OCI-M2 (cell line): ENCODE data around the gene FAR1.

ENCODE experiments used
- DNase-seq: peaks from one replicate; lab custom pipeline; 2025; ENCODE audit not compliant: unreplicated experiment; lab: John Stamatoyannopoulos, UW

Gene FAR1

DNA sequence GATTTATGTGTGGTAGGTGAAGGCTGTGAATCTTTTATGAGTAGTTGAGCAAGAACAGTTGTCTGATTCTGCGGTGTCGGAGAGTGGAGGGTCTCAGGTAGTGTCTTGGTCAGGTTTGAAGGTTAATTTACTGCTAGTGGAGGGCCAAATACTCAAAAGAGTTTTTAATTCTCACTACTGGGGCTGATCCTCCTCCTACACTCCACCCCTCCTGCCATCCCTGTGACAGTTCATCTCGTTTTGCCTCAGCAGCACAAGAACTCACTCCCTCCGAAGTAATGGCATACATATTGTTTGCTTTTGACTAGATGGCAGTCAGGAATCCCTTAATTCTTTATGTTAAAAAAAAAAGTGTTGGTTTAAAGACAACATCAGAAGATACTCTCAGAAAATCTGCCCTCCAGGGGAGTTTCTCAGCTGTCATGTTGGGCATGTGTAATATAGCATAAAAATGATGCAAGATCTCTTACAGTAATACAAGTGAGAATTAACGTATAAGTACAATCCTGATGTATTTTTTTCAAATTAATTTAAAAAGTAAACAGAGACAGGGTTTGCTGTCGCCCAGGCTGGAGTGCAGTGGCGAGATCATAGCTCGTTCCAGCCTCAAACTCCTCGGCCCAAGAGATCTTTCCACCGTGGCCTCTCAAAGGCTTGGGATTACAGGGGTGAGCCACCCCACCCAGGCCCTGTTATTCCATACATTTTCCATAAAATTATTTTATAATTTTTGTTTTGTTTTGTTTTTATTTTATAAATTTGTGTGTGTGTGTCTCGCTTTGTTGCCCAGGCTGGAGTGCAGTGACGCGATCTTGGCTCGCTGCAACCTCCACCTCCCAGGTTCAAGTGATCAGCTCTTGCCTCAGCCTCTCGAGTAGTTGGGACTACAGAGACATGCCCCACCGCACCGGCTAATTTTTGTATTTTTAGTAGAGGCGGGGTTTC is 1.3 kb downstream of the FAR1 start:
- no peak for DNase-seq

DNA sequence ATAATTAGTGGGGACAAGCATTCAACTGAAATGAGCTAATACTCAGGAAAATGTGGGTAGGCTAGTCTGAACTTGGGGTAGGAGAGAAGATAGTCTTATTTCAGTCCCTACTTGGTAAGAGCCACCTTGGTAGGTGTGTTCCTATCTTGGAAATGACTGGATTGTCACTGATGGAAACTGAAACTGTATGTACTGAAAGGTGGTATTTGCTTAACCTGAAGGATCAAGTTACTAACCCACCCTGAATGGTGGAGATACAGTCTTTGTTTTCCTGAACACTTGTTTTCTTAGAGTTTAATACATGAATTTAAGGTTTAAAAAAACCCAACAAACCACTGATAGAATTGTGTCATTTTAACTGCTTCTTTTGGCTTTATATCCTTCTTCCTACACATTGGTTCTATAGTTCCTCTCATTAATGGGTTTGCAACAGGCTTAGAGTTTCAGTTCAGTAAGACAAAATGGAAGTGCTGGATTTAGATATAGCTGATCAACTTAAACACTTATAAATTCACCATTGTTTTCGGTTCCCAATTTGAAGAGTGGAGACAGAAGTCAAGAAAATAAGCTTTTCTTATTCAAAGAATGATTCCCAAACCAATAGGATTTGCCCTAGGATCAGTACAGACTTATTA is 4.2 kb downstream of the FAR1 start:
- no peak for DNase-seq

DNA sequence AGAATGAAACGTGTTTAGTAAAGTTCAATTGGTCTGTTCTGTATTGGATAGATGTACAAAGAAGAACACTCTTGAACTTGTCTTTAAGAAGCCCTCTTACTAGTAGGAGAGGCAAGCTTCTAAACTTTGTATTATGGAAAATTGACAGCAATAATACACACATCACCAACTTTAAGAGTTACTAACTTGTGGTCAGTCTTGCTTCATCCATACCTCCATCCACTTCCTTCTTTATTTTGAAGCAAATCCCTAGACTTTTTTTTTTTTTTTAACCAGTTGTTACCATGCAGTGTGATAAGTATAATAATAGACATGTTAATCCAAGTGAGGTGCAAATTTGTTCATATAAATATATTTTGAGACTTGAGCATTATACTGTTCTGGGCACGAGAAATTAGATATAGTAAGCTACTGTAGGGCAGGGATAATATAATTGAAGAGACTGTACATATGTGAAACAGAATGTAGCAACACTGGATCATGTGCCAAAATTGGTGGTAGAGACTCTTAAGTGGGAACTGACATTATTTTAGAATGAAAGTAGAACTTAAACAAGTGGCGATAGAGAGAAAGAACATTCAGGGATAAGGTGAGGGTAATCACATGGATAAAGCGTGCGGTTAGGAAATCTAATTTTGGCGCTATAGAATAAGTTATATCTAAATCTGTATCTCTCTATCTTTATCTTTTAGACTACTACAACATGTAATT is 6.5 kb downstream of the FAR1 start:
- DNase-seq = no peak

DNA sequence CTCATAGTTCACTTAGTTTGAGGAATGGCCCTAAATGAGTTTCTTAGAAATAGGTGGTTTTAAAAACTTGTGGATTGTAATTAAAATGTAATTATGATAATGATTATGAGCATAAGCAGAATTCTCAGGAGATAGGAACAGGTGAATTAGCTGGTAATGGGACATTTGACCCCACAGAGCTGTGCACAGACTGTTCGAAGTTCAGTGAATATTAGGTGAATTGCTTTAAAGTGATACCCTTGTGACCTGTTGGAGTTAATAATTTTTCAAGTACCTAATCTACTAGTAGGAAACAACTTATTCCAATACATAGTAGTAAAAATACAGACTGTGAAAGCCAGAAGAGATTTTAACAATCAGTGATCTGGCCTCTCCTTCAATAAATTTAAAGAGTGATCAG is 8.1 kb downstream of the FAR1 start:
- DNase-seq = no peak

DNA sequence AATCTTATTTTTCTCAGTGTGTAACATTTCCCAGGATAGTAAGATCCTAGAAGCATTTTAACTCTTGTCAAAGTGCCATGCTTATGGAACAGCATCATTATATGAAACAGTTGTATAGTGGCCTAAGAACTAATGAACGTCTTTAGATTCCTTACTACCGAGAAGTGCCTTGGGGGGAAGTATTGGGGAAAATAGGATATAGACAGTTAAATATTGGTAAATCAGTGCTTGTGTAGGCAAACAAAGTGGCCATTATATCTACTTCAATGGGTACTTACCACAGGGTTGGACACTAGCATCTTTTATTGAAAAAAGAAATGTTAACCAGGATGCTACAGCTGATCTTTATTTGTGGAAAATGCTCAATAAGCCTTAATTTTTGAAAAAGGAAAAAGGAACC is 11.3 kb downstream of the FAR1 start:
- DNase-seq = no peak

DNA sequence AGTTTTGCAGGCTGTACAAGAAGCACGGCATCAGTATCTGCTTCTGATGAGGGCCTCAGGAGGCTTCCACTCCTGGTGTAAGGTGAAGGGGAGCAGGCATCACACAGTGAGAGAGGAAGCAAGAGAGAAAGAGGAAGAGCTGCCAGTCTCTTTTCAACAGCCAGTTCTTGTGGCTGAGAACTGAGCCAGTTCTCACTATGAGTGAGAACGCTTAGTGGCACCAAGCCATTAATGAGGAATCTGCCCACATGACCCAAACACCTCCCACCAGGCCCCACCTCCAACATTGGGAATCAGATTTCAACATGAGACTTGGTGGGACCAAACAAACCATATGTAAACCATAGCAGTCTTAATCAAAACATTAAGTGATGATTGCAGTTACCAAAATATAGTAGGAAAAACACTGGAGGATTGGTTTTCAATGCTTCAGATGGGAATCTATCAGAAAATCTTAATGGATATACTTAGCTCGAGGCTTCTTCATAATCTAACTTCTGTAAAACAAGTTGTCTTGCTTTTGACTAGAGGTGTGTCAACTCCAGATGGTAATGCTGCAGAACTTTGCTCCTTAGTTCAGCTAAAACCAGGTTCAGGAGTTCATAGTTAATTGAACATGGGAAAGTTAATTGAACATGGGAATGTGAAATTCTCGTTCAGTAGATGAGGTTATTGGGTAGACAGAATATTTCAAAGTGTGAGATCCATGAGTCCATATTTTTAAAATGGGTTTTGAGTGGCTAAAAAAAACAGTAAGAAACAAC is 12.2 kb downstream of the FAR1 start:
- DNase-seq = no peak

DNA sequence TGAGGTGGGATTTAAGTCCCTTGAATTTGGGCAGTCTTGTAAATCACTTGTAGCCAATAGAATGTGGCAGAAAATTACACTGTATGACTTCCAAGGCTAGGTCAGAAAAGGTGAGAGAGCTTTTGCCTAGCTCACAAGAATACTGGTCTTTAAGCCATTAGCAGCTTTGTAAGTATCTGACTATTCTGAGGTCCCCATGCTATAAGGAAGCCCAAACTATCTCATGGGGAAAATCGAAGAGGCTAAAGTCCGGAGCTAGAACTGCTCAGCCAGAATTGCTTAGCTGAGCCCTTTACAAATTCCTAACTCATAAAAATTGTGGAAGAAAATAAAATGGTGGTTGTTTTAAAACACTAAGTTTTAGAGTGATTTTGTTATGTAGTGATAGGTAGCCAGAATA is 13.0 kb downstream of the FAR1 start:
- DNase-seq = no peak

DNA sequence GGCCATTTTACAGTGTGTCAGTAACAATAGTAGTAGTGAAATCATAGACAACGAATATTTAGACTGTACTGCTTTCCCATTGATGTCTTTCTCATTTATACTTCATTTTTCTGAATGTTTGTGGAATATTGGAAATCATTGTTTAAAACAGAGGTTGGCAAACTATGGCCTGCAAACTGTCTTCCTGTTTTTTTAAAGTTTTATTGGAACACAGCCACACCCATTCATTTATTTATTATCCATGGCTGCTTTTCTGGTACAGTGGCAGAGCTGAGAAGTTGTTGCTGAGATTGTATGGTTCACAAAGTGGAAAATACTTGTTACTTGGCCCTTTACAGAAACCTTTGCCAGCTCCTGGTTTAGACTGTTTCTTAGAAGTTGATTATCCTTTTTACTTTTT is 13.7 kb downstream of the FAR1 start:
- DNase-seq = no peak

DNA sequence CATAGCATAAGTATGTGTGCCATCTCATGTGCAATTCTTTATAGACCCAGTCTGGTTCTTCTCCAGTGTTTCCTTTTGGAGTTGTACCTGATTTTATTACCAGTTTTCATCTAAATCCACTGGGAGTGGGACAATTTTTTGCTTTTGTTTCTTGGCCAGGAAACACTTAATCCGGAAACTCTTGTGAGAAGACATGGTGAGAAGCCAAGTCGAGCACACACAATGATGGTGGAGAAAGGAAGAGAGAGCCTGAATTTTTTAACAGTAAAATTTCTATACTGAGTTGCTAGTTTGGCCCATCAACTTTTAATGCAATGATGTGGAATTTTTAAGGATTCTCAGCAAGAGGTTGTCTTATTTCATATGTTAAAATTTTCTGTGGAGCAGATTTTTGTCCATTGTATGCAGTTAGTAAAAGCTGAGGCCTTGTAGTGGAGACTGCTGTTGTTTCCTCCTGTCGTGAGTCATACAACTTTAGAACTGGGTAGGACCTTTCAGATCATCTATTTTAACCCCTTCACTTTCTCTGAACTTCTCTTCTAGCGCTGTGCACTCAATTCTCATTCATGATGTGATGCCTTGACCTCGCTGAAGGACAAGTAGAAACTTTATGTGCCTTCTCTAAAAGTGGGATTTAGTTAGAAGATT is 17.1 kb downstream of the FAR1 start:
- DNase-seq = no peak

DNA sequence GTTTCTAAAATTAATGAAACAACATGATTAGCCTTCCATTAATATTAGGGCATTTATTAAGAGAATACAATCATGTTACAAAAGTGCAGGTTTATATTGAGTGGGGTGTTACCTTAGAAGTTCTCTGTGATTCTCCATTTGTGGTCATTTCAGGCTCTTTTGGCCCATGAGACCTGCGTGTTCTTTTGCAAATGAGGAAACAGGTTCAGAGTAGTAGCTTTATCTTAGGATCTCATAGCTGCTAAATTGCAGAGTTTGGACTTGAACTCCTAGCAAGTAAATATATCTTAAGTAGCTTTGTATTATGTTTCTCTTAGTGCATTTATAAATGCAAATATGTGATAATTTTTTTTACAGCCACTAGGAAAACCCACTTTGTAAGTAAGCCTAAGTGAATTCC is 18.3 kb downstream of the FAR1 start:
- DNase-seq = no peak

DNA sequence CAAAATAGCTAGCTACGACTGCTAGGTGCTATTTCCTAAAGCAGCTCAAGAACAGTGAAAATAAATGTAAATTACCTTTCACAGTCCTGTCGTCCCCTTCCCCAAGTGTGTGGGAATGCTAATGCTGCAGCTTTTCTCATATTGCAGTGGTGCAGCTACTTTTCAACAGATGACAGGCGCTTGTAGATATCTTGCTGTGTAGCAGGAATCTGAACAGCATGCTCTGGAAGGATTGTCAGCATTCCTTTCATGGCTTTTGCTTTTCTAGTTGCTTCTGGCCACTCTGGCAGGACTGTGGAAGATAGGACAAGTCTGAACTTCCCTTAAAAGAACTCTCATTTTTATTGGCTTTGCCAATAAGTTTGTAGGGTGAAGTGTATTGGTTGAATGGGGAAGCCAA is 18.8 kb downstream of the FAR1 start:
- no peak for DNase-seq

DNA sequence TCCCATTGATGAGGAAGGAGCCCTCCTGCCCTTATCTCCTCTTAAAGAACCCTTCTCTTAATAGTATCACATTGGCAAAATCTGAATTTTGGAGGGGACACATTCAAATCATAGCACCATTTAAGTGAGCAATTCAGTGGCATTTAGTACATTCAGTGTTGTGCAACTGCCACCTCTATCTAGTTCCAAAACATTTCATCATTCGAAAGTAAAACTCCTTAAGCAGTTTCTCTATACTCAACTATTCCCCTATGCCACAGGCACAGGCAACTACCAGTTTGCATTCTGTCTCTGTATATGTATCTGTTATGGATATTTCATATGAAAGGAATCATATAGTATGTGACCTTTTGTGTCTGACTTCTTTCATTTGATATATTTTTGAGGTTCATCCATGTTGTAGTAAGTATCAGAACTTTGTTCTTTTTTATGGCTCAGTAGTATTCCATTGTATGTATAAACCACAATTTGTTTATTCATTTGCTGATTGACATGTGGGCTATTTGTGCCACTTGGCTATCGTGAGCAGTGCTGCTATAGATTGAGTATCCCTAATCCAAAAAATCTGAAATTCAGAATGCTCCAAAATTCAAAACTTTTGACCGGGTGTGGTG is 22.9 kb downstream of the FAR1 start:
- no peak for DNase-seq

DNA sequence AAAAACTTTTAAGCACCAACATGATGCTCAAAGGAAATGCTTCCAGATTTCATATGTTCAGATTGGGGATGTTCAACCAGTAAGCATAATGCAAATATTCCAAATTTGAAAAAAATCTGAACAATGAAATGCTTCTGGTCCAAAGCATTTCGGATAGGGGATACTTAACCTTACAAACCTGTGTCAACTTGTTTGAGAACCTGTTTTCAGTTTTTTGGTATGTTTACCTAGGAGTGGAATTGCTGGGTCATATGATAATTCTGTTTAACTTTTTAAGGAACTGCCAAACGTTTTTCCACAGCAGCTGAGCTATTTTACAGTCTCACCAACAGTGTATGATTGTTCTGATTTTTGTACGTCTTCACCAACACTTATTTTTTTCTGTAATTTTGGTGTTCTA is 23.7 kb downstream of the FAR1 start:
- no peak for DNase-seq

DNA sequence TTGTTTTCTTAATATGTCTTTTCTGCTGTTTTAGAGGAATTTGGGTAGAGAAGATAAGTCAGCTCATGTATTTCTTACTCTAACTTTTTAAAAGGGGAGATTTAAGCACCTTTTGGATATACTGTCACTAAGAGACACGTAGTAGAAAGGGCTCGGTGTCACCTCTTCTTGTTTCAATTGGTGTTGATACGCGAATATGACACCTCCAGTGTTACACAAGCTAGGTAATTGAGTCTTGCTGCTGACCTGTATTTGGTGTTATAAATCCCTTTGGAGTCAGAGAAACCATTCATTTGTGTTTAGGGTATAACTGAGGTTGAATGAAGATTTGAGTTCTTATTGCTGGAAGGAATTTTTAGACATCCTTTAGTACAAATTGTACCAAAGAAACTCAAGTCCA is 25.6 kb downstream of the FAR1 start:
- DNase-seq = no peak

DNA sequence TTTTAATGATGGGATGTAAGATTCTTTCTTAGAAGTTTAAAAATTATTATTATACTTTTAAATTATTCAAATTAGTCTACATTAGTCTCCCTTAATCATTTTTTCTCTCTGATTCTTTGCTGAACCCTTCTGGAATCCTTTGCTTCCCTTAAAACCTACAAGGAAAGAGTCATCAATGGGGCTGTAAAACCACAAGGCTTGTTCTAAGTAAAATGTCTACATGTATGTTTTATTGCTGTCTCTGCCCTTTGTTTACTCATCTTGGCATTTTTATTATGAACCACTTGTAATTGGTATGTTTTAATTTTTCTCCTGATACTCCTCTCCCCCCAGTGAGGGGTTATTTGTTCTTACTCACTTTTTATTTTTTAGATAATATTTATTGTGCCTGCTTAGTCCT is 27.4 kb downstream of the FAR1 start:
- no peak for DNase-seq

DNA sequence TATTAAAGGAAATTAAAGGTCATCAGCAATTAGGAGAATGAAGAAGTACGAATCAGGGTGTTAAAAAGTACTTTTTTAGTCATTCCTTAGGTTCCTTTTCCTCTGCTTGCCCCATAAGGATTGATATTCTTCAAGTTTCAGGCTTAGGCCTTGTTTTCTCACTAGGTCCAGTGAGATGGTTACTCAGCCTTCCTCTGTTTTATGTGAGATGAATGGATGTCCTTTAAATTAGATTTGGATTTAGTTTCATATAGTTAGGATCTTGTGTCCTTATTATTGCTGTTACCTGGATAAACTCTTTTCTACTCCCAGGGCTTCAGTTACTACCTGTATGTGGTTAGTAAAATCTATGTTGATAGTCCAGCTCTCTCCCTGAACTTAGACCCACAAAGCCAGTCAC is 29.2 kb downstream of the FAR1 start:
- no peak for DNase-seq

DNA sequence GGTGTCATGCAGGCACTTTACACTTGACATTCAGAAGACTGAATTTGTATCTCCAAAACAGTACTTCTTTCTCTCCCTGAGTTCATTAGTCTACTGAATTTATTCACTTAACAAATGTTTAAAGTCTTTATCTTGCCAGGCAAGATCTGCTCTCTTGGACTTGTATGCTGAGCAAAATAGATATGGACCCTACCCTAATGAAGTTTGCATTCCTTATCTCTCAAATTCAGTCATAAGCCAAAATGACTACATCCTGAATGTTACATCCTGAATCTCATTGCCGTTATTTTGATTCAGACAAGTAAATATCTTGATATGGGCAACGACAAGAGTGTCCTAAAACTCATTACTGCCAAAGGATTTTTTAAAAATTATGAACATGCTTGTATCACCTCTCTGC is 29.7 kb downstream of the FAR1 start:
- DNase-seq = no peak

DNA sequence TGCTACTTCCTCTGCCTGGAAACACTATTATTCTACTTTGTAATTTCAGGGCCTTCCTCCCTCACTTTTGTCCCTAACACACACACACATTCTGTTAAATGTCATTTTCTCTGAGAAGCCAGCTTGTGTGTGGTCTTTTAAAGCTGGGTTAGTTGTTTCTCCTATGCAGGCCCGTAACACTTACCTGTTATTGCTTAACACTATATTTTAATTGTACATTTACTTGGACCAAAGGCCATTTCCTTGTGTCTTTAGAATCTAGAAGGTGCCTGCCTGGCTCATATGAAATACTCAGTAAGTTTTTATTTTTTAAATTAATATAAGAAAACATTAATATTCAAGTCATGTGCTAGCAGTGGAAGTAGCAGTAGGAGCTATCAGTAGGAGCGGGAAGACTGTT is 30.6 kb downstream of the FAR1 start:
- DNase-seq = no peak

DNA sequence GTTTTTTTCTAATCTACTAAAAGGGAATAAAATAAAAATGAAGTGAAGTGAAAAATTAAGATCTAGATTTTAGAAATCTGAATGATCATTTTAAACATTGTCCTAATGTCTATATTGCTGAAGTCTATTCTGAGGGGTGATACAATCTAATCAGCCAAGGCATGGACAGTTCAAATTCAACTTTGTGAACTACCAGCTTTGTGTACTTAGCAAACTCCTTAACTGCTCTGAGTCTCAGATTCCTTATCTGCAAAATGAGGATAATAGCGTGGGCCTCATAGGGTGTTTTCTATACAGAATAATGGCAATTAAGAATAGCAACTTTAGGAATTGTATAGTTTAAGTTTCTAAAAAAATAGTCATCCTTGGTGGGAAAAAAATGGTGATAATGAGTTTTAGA is 31.4 kb downstream of the FAR1 start:
- no peak for DNase-seq

DNA sequence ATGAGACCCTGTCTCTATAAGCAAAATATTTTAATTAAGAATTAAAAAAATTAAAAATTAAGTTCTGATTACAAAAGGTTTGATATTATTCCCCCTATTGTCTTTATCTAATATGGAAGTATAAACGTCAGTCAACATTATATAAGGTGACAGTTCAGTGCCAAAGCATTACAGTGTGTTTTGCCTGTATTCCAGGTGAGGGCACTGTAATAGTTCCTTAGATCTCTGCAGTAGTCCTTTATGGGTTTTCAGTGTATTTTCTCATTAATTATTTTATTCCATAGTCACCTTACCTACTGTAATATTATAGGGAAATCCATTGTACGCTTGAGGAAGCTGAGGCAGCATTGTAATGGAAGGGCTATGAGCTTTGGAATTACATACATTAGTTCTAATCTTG is 33.0 kb downstream of the FAR1 start:
- no peak for DNase-seq
